GM18511 (cell line): Measurements from ENCODE around the gene EPDR1.

Experiments
- ATAC-seq: cut with Tn5 transposase; IDR thresholded peaks from one replicate; pipeline ENCODE4 v1.9.1; 2021; ENCODE audit warnings: mild to moderate bottlenecking, moderate library complexity; ENCODE audit not compliant: unreplicated experiment

The EPDR1 gene

DNA sequence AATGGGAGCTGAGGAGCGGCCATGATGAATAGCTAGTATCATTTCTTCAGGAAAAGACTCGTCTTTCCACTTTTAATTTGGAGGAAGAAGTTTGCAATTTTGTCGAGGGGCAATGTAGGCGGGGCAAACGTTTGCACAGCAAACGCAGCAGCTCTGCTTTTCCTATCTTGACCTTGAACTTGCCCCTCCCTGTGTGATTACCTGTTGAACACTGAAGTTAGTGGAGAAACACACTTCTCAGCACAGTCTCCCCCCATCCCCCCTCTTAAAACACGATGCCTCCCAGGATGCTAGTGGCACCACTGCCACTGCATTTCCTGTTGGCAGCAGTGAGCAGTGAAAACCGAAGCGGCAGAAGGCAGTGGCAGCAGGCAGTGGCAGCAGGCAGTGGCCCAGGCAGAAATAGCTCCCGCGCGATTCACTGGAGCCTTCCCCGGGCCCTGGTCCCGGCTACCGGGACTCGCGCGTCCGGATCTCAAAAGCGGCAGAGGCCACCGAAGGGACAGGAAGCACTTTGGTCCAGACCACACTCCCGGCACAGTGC, at the start of gene EPDR1:
TSS of gene EPDR1 (plus strand) at position 336 of the 544 bp plus-strand sequence. CDS start 300 bp downstream, outside the sequence.
- ATAC-seq, result peak; percentile 65

DNA sequence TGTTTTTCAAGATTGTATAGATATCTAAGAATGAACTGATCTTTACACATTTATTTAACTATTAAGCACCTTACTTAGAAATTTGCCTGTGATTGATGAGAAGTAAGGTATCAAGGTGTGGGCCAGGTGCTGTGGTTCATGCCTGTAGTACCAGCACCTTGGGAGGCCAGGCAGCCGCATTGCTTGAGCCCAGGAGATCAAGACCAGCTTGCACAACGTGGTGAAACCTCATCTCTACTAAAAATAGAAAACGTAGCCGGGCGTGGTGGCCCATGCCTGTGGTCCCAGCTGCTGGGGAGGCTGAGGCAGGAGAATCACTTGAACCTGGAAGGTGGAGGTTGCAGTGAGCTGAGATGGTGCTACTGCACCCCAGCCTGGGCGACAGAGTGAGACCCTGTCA, 38.4 kb upstream of the EPDR1 start:
- ATAC-seq, result no peak

DNA sequence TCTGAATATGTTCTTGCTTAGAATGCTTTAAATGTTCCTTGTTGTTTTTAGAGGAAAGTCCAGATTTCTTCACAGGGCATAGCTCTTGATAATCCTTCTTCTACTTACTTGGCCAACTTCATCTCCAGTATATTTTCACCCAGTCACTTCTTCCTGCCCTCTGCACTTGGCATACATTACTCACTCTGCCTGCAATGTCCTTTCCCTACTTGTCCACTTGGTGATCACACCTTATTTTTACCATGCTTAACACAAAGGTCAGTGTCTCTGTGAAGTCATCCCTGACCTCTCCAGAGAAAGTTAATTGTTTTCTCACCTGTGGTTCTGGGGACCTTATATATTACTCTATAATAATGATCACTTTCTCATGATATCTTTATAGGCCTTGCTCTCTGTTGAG, 27.1 kb upstream of the EPDR1 start:
- ATAC-seq, result no peak

DNA sequence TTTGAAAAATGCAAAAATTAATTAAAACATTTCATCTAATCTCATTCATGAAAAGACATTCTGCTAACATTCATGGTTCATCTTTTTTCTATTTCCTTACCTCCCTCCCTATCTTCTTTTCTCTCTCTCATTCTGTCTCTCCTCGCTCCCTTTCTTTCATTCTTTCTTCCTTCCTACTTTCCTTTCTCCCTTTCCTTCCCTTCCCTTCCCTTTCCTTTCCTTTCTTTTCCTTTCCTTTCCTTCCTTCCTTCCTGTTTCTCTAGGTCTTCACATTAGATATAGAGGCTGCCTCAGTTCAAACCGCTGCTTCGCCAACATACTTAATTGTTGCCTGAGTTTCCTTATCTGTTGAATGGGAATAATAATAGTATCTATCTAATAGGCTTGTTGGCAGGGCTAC, 25.8 kb upstream of the EPDR1 start:
- ATAC-seq, result no peak

DNA sequence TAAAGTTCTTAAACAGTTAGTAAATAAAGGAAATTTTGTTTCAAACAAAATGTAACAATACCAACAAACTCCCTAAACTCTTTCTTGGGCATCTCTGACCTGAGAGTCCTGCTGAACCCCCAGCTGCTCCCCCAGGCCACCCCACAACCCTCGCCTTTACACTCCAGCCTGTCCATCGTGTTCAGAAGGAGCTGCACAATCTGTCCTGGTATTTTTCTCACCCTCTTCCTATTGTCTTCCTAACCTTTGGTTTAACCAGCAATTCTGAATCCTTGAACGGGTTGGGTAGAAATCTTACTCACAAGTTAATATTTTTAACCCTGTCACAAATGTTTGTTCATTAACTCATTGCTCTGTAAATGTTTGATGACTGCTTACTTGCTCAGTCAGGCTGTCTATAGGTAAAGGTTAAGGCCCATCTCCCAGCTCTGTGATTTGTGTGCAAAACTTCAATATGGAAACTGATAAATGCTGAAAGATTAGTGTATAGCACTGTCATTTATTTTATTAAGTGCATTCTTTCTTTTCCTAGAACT, 20.7 kb upstream of the EPDR1 start:
- ATAC-seq, result no peak

DNA sequence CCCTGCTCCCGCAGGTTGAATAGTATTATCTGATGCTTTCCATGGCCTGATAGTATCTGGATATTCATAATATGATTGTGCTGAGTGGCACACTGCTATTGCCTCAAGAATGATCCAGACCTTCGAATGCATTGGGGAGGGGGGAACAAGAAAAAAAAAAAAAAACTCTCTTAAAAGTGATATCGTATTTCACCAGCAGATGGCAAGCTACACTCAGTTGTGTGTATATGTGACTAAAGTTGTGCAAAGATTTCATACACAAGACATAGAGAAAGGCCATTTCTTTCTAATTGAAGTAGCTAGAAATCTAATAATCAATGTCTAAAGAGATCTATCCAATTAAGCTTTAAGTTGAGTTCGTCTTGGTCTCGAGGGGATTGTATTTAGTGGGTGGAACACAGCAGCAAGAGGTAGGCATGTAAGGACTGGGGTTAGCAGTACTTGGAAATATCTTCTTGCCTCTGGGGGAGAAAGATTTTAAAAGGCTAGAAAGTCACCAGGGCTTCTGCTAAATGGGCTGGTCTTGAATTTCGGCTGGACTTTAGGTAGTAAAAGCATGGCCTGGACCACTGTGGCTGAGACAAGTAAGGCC, 19.1 kb upstream of the EPDR1 start:
- no peak for ATAC-seq

DNA sequence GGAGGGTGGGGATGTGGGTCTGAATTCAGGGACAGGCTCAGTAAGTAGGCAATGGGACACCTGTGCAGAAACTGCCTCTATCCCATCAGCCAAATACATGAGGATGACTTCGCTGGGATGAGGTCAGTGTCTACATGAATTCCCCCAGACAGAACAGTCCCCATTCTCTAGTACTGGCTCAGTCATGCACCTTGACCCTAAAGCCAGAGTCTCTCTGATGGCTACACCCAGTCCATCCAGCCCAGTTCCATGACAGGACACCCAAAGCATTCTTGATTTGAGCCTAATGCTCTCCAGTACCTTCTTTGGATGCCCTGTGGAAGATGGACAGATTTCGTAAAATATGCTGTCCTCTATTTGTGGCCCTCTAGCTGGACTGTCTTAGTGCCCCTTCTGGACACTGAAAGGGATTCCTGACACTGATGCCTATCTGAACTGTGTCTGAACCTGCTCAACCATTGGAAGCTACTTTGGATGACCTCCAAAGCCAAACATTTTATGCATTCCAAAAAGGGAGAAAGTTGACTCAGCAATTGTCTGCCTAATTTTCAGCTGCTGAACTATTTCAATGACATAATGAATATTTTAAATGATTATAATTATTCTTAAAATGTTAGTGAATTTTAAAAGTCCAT, 18.4 kb upstream of the EPDR1 start:
- ATAC-seq, result no peak

DNA sequence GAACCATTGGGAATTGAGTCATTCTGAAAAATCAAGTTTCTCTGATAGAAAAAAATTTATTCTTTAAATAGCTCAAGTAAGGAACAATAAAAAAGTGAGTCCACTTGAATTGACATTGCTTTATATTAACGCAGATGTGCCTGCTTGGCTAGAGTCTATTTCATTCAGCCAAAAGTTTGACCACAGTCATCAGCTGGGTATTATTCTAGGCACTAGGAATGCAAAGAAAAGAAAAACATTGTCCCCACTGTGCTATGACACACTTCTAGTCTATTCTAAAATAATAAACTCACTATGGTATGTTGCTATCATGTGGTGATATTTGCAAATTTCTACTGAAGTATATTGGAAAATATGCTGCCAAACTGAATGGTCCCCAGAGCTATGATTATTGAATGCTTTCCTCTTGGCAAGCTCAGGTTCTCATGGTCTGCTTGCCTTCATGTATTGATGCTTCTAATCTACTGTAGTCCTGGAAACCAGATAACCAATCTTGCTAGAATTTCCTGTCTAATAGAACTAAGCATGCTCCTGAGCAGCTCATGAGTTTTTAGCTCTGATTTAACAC, 12.1 kb upstream of the EPDR1 start:
- ATAC-seq, result no peak

DNA sequence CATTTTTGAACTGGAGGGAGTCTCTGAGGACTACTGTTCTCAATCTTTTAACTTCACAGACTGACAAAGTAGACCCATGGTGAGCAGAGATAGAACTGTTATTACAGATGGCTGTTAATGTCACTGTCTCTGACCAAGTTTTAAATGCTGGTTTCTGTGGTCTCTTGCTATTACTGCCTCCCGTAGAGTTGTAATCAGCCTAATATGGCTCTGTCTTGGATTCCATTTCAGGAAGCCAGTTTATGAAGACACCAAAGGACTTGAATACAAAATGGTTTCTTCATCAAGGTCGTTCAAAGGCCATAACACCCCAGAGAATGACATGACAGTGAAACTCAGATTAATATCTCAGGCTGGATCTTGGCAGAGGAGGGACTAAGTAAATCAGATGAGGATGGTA, 7.7 kb upstream of the EPDR1 start:
- no peak for ATAC-seq

DNA sequence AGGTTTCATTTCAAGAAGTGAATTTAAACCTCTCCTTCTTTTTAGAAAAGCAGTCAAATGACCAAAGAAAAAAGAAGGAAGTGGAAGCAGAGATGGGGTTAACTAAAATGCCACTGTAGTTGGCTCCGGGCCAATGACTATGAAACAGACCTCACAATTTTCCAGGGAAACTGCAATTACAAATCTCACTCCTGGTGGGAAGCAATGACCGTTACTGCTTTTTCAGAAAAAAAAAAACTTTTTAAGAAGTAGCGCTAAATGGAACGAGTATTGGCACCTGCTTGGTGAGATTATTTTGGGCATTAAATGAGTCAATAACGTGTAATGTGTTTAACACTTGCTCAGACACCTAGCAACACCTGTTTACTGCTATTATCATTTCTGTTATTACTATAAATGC, 5.0 kb upstream of the EPDR1 start:
- ATAC-seq, result peak; percentile 36

DNA sequence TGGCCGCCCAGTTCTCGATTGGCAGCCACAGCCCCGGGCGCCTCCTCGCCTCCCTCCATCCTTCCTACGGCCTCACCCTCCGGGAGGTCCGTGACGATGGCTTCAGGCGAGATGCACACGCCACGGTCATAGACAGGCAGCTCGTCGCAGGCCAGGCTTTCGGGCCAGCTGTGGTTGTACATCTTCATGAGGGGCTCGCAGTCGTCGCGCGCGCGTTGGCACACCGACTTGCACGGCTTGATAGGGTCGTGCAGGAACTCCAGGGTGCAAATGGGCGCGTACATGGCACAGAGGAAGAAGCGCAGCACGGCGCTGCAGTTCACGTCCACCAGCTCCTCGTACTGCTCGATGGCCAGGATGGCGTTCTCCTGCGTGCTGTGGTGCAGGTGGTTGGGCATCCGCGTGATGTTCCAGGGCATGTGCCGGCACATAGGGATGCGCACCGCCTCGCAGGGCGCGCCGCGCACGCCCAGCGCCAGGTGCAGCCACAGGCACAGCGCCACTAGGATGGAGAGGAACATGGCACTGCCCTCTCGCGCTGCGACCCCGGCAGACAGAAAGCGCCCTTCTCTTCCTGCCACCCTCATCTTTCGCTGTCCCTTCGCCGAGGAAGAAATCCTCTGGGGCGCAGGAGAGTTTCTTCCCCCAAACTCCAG, 4.3 kb upstream of the EPDR1 start:
- ATAC-seq, result no peak

DNA sequence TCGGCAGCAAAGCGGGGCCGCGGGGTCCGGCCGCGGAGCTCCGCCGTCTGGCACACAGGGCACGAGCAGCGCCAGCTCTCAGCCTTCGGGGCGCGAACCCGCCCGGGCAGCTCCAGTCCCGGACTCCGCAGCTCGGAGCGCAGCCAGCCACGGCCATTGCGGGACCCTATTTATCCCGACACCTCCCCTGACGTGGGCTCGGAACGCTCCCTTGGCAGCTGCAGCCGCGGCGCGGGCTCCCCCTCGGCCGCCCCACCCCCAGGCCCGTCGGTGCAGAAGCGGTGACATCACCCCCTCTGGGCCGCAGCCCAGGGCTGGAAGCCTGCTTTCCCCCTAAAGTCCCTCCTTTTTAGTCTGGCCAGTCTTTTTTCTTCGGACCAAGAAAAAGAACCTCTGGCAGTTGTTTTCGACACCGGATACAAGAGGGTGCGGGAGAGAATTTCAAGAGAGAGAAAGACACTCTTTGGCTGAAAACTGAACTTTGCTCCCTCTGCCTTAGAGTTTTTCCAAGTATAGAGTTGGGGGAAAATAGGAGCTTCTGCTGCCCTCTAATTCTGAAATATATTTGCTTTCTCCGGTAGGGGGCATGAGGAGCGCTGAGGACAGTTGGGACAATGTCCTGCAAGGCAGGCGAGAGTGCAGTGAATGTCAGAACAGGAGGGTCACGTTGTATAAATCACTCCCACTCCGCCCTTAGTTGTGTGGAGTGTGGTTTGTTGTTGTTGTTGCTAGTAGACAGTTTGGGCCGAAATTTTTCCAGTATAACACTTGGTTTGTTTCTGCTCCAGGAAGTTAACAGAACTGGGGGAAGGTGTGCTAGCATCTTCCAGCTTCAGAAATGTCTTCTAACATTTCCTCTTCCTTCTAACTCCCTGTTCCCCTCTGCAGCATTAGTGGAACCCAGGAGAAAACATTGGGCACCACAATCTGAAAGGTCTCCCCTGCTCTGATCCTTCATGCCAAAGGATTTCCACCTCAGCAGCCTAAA, 3.5 kb upstream of the EPDR1 start, which contains the start of gene SFRP4:
TSS of gene SFRP4 (minus strand) at position 145 of the 988 bp plus-strand sequence. CDS start 280 bp downstream, outside the sequence.
- peak; percentile 32 for ATAC-seq

DNA sequence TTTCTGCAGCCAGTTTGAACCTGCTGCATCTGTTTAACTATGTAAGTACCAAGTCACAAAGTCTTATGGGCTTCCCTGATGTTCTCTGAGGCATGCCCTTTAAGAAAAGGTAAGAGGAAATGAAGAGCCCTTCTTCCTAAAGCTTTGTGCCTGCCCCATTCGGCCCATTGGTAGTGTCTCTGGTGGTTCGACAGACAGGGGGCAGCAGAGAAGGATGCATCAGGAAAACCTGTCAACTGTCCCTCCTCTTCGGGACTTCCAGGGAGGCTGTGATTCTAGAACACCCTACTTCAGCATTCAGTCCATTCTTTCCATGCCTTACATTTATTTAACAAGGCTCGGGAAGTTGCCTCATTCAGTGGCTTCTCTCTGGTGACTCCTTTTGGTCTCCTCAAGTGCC, 1.9 kb upstream of the EPDR1 start:
- no peak for ATAC-seq

DNA sequence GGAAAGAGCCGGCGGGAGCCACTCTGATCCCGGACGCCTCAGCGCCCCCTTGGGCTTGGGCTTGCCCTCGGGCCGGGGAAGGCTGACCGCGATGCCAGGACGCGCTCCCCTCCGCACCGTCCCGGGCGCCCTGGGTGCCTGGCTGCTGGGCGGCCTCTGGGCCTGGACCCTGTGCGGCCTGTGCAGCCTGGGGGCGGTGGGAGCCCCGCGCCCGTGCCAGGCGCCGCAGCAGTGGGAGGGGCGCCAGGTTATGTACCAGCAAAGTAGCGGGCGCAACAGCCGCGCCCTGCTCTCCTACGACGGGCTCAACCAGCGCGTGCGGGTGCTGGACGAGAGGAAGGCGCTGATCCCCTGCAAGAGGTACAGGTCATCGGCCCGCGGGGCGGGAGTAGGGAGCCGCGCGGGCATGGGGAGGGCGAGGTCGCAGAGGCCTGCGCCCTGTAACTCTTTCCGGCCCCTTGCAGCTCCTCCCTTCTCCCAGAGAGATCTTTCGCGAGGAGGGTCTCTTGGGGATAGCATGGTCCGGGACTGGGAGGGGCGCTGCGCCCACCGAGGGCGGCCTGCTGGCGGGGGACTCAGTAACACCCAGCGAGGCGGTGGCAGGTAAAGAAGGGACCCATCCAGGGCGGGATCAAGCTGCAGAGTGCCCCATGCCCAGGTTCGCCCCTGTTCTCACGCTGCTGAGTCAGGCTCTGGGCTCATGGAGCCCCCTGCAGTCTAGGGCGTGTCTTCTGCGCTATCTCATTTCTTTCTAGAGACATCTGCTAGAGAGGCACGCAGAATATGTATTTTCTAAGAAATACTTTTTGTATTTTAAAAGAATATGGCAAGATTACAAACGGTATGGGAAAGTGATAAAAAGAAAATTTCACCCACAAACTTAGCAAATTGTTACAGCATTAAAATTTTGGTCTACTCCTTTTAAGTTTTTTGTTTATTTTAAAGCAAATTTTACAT, 687 bp downstream of the EPDR1 start:
- ATAC-seq, result peak; percentile 67

DNA sequence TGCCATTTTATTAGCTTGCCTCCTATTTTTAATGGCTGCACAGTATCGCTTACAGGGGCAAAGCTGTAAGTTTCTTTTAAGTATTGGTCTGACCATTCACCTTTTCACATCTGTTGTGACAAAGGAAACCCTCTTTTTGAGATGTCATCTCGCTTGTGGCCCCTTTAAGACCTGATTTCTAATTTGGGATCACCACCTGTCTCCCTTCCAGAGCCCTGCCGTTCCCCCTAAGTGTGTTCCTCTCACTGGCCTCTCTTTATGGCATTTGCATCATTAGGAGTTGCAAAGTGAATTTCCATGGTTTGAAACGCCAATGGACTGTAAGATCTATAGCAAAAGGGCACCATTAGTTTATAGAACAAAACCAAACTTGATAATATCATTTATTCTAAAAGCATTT, 1.4 kb downstream of the EPDR1 start:
- no peak for ATAC-seq

DNA sequence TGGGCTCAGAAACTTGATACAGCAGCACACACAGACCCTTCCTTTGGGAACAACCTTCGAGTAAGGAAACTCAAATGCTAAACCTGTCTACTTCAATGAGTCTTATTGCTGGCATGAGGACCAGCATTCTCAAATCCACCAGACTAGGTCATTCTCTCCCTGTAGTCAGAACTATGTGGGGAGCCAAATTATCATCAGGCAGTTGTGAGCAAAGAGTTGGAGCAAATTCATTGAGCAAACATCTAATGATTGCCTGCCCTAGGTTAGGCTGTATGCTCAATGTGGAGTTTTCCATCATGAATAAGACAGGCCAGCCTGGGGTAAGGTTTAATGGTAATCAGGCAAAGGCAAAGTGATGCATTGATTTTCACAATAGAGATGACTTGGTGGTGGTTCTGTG, 3.6 kb downstream of the EPDR1 start:
- no peak for ATAC-seq

DNA sequence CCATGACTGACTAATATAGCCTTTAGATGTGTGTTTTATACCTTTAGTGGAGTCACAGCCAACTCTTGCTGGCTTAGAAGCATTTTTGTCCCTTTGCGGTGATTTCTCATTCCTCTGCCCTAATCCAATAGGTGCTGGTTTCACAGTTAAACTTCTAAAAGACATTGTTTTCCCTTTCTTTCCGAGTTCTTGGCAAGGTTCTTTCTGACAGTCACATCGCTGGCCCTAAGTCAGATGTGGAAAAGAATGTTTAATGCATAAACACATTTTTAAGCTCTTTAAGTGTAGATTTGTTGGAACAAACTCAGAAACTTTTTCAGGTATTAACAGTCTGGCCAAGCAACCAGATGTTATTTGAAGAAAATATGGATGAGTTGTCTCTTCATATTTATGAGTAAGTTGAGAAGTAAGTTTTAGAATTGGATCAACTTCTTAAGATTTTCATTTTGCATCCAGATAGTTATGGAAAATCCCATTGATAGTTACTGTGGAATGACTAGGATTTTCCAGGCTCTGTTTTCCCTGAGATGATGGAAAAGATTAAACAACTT, 4.1 kb downstream of the EPDR1 start:
- no peak for ATAC-seq

DNA sequence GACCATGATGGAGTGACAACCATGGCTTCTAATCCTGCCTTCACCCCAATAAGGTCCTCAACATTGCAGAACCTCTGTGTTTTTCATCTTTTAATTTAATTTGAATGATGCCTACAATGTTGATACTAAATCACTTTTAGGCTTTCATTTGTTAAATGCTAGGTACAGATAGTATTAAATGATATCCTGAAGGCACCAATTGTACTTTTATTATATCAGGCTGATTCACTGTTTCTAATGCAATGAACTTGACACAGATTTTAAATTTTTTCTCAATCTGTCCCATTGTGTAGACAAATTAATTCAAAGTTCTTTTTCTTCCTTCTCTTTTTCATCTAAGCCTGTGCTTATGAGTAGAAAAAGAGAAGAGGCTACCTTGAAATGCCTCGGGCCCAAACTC, 5.2 kb downstream of the EPDR1 start:
- no peak for ATAC-seq
